ENCODE data around the gene KPNA1. TPM values are rescaled to one million over a fixed set of nuclear protein-coding genes. Genes with fewer than 3 reads are reported as not detected.
"Not testable (repeated sequence)": the region's sequence is repeated elsewhere in the genome, so short reads cannot be mapped to it uniquely, and the experiment has no call there.

Gene KPNA1
- total RNA-seq, 1 experiment from 2014 or later, result 34.8 TPM

DNA sequence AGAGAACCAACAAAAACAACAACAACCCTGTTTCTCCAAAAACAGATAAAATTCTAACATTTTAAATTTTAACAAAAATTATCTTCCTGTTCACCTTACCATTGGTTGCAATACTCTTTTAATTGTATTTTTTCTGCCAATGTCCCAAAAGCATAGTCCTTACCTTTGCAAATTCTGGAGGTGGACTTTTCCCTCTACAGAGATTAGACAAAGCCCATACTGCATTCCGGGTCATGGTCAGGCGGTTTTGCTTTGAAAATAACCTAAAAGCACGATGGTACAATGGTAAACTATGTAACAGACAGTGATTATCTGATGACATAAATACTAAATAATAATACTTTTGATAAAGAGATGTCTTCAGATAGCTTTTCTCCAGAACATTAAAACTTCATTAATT, 63.4 kb downstream of the KPNA1 start:
- in situ Hi-C loops (cut with HindIII; ENCODE audit: low pct_unique_long_range_greater_than_20kb, low sequenced_read_pairs), result no loop called here

GRCh38 chr3:122448218-122448617, 66.5 kb downstream of the KPNA1 start:
- in situ Hi-C loops (cut with HindIII; ENCODE audit: low pct_unique_long_range_greater_than_20kb, low sequenced_read_pairs); DNase-seq (ENCODE audit: low read depth, low spot score): not testable (repeated sequence)

More for the DNA sequence above, 63.4 kb downstream of the KPNA1 start:
- no peak for DNase-seq (ENCODE audit: low read depth, low spot score)

GRCh38 chr3:122444491-122444887, 70.2 kb downstream of the KPNA1 start:
- DNase-seq (ENCODE audit: low read depth, low spot score); in situ Hi-C loops (cut with HindIII; ENCODE audit: low pct_unique_long_range_greater_than_20kb, low sequenced_read_pairs): not testable (repeated sequence)

- in situ Hi-C loops (cut with HindIII; ENCODE audit: low pct_unique_long_range_greater_than_20kb, low sequenced_read_pairs); DNase-seq (ENCODE audit: low read depth, low spot score): not testable (repeated sequence)
These were observed 70.8 kb downstream of the KPNA1 start for GRCh38 chr3:122443762-122444490.

GRCh38 chr3:122443090-122443489, 71.6 kb downstream of the KPNA1 start:
- DNase-seq (ENCODE audit: low read depth, low spot score), result no peak
- in situ Hi-C loops (cut with HindIII; ENCODE audit: low pct_unique_long_range_greater_than_20kb, low sequenced_read_pairs), result no loop called here

GRCh38 chr3:122435950-122436349, 78.8 kb downstream of the KPNA1 start:
- in situ Hi-C loops (cut with HindIII; ENCODE audit: low pct_unique_long_range_greater_than_20kb, low sequenced_read_pairs), result no loop called here
- DNase-seq (ENCODE audit: low read depth, low spot score), result no peak

DNA sequence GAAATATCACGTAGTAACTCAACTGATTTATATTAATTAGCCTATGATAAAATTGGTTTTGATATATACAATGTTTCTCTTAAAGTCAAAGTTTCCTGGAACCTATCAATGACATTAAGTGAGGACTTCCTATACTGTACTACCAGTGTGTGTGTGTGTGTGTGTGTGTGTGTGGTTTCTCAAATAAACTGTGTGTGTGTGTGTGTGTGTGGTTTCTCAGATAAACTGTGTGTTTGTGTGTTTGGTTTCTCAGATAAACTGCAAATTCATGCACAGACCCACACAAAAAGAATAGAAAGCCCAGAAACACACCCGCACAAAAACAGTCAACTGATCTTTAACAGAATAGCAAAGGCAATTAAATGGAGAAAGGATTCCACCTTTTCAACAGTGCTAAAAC, 84.4 kb downstream of the KPNA1 start:
- DNase-seq (ENCODE audit: low read depth, low spot score), result no peak
- in situ Hi-C loops (cut with HindIII; ENCODE audit: low pct_unique_long_range_greater_than_20kb, low sequenced_read_pairs), result no loop called here

GRCh38 chr3:122427857-122428471, 86.8 kb downstream of the KPNA1 start:
- DNase-seq (ENCODE audit: low read depth, low spot score), result no peak
- in situ Hi-C loops (cut with HindIII; ENCODE audit: low pct_unique_long_range_greater_than_20kb, low sequenced_read_pairs), result no loop called here

GRCh38 chr3:122421836-122422235, 92.9 kb downstream of the KPNA1 start:
- in situ Hi-C loops (cut with HindIII; ENCODE audit: low pct_unique_long_range_greater_than_20kb, low sequenced_read_pairs), result no loop called here
- no peak for DNase-seq (ENCODE audit: low read depth, low spot score)

DNA sequence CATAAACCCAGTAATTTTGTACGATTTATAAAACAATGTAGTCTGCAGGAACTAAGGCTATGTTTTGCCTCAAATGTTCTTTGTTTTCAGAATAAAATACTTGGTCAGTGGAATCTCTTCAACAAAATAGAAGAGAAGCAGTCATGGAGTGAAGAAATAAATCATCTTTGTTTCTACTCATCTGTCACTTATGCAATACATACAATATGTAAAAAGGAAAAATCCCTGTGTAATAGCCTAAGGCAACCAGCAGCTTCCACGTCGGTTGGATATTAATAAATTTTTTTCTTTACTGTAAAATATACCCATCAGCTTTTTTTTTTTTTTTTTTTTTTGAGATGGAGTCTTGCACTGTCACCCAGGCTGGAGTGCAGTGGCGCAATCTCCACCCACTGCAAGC, 93.6 kb downstream of the KPNA1 start:
- in situ Hi-C loops (cut with HindIII; ENCODE audit: low pct_unique_long_range_greater_than_20kb, low sequenced_read_pairs), result no loop called here
- no peak for DNase-seq (ENCODE audit: low read depth, low spot score)

DNA sequence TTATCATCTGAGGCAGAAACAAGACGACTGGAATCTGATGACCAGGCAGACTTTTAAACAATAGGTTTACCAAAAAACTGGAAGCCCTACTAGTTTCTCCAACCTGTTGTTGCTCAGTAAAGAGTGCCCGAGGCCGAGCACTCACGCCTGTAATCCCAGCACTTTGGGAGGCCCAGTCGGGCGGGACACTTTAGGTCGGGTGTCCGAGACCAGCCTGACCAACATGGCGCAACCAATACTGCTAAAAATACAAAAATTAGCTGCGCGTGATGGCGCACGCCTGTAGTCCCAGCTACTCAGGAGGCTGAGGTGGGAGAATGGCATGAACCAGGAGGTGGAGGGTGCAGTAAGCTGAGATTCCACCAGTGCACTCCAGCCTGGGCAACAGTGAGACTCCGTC, 97.8 kb downstream of the KPNA1 start:
- DNase-seq (ENCODE audit: low read depth, low spot score), result peak; percentile 41
- in situ Hi-C loops (cut with HindIII; ENCODE audit: low pct_unique_long_range_greater_than_20kb, low sequenced_read_pairs), result no loop called here

DNA sequence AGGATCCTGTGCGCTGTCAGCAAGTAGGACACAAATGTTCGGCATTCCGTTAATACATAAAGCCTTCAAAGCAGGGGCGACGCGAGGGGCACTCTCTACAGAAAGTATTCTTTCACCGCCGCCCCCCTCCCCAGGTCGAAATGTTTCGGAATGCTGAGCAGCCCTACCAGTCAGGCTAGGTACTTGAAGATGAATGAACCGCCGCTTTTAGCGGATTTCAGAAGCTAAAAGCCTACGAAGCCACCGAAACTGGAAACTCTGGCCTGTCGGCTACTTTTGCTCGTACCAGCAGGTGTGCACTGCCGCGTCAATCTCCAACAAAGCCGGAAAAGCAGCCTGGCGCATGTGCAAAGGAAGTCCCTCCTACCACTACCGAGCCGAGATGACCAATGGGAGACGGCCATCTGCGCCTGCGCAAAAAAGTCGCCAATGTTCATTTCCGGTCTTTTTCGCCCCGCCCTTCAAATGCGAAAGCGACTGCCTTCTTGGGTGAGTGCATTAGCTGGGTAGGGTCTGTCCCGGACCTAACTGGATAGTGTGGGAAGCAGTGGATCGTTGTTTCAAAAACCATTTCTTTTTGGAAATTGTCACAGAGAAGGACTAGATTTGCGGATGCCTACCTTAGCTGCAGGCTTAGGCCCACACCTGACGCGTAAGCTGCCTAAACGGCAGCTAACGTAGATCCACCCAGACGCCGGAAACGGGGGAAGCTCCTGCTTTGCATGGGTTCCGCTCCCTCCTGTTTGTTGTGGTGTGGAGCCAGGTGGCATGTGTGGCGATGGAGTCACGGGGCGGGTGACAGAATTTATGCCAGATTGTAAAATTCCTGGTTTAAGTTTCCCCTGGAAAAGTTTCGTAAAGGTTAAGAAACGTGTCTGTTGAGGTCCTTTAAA, 98.7 kb downstream of the KPNA1 start, which contains the start of gene WDR5B:
WDR5B (minus strand) TSS at position 301 of the 893 bp plus-strand sequence. CDS start 534 bp downstream, outside the sequence.
- DNase-seq (ENCODE audit: low read depth, low spot score), result peak; percentile 98
- in situ Hi-C loops (cut with HindIII; ENCODE audit: low pct_unique_long_range_greater_than_20kb, low sequenced_read_pairs), result no loop called here

DNA sequence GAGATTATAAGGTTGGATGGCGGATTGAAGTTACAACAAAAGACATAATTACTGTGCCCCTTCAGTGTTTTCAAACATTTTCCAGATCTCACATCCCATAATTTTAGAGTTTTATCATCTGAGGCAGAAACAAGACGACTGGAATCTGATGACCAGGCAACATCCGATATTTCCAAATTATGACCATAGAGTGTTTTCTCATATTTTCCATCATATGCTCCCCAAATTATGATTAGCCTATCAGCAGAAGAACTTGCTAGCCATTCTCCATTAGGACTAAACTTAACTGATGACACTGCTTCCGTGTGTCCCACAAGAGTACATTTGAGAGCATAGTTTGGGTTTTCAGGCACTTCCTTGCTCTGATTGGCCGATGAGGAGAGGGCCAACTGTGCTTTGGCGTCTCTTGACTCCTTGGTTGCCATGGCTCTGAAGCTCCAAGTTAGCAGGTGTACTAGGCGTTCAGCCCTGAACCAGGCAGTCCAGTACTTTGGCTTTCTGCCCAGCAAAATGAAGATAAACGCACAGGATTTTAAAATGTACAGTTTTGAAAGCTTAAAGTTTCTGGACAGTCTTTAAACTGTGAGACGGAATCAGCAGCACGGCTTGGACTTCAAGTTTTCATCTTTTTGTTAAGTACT, 99.5 kb downstream of the KPNA1 start:
- peak; percentile 70 for DNase-seq (ENCODE audit: low read depth, low spot score)
- in situ Hi-C loops (cut with HindIII; ENCODE audit: low pct_unique_long_range_greater_than_20kb, low sequenced_read_pairs), result no loop called here

- in situ Hi-C loops (cut with HindIII; ENCODE audit: low pct_unique_long_range_greater_than_20kb, low sequenced_read_pairs), result no loop called here
- DNase-seq (ENCODE audit: low read depth, low spot score), result no peak
These were observed 100.3 kb downstream of the KPNA1 start for GRCh38 chr3:122414391-122414790.

DNA sequence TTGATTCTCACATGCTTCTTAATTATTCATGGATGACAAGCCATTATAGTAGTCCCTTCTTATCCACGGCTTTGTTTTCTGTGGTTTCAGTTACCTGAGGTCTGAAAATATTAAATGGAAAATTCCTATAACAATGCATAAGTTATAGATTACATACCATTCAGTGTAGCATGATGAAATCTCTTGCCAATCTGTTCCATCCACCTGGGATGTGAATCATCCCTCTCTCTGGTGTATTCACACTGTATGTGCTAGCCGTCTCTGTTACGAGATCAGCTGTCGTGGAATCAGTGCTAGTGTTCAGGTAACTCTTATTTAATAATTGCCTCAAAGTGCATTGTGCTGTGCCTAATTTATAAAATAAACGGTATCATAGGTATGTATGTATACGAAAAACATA, 104.1 kb downstream of the KPNA1 start:
- no peak for DNase-seq (ENCODE audit: low read depth, low spot score)
- in situ Hi-C loops (cut with HindIII; ENCODE audit: low pct_unique_long_range_greater_than_20kb, low sequenced_read_pairs), result no loop called here

- DNase-seq (ENCODE audit: low read depth, low spot score), result no peak
- in situ Hi-C loops (cut with HindIII; ENCODE audit: low pct_unique_long_range_greater_than_20kb, low sequenced_read_pairs), result no loop called here
These were observed 104.6 kb downstream of the KPNA1 start for GRCh38 chr3:122410111-122410510.

GRCh38 chr3:122409446-122409845, 105.3 kb downstream of the KPNA1 start:
- in situ Hi-C loops (cut with HindIII; ENCODE audit: low pct_unique_long_range_greater_than_20kb, low sequenced_read_pairs), result no loop called here
- no peak for DNase-seq (ENCODE audit: low read depth, low spot score)

- no peak for DNase-seq (ENCODE audit: low read depth, low spot score)
- in situ Hi-C loops (cut with HindIII; ENCODE audit: low pct_unique_long_range_greater_than_20kb, low sequenced_read_pairs), result no loop called here
These were observed 106.8 kb downstream of the KPNA1 start for GRCh38 chr3:122407946-122408345.
